AG09309 (cell line): ENCODE data around the gene AGRN.

Experiments used
- DNase-seq: peaks from one replicate; pipeline ENCODE4 v3.0.0-alpha.2; 2010; ENCODE audit warnings: low read depth
- H3K4me3 ChIP-seq: 2 replicates; pipeline ENCODE4 v1.5.1; 2011; ENCODE audit warnings: mild to moderate bottlenecking, low read depth, low read length, moderate library complexity; ENCODE audit not compliant: control insufficient read depth
- CTCF ChIP-seq: IDR thresholded peaks from 2 replicates; pipeline ENCODE4 v1.5.1; 2011; ENCODE audit warnings: mild to moderate bottlenecking, low read depth, low read length, inconsistent platforms; ENCODE audit not compliant: insufficient read depth, control insufficient read depth; ENCODE audit errors: missing control alignments

The AGRN gene

GRCh38 chr1:1089731-1090423 lies 70.0 kb downstream of the AGRN start:
- no peak for TF ChIP-seq CTCF
- no peak overlapping the region for H3K4me3 ChIP-seq
- DNase-seq: no peak

DNA sequence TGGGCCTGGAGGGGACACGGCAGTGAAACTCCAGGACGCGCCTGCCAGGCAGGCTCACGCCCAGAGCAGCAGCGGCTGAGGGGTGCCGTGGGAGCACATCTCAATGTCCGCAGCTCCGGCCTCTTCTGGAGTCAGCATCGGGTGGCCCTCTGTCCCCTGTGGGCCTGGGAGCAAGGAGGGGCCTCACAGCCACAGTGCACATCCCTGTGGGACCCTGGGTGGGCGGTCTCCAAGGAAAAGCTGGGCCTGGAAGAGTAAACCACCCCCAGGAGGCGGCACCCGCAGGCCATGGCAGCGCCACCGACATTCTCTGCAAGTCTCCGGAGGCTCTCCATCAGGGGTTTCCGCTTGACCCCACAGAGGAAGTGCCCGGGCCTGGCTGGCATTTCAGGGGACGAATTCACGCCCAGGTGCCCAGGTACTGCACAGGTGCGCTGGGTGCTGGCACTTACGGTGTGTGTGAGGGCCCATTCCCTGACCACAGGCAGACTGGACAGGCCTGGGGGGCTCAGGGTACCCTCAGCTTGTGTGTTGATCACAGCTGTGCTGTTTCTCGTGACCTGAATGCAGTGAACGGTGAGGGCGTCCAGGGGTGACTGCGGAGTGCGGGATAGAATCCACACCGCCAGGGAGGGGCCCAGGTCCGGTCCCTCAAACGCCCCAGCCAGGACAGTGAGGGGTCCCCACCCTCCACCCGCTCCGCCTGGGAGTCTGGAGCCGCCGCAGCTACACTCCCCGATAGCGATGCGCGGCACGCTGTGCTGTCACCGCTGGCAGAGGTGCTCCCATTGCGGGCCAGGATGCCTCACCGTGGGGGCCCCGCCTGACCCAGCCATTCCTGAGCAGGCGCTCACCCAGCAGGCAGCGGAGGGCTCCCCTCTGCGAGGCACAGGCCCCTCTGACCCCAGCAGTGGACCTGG lies 70.8 kb downstream of the AGRN start:
- DNase-seq: no peak

GRCh38 chr1:1091344-1092148 lies 71.6 kb downstream of the AGRN start:
- no peak for DNase-seq
- no peak overlapping the region for H3K4me3 ChIP-seq
- no peak for TF ChIP-seq CTCF

More for the DNA sequence above, 70.8 kb downstream of the AGRN start:
- no peak overlapping the region for H3K4me3 ChIP-seq
- no peak for TF ChIP-seq CTCF

DNA sequence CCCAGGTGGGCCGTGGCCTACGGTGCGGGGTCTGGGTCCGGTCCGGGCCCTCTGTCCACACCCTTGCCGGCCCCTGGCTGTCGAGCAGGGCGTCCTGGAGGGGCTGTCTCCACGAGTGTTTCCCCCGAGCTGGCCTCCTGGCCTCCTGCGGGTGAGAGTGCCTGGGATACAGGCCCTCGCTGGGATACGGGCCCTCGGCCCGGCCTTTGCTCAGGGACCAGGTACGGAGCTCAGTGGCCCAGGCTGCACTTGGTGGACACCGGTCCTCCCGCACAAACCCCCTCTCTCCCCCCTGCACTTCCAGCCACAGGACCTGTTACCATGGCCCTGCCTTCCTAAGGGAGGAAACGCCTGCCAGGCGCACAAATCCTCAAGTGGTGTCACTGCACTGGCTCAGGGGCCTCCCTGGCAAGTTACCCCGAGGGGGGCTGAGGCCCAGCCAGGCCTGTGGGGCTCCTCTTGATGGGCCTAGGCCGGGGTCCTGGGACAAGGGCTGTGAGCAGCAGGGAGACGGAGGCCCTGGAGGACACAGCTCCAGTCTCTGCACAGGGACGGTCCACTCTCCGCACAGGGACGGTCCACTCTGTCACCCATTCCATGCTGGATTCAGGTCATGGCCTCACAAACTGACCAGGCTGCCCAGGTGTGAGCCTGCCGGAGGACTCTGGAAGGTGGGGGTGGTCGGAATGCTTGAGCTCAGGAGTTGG lies 72.4 kb downstream of the AGRN start:
- TF ChIP-seq CTCF: no peak
- no peak overlapping the region for H3K4me3 ChIP-seq
- DNase-seq: no peak

DNA sequence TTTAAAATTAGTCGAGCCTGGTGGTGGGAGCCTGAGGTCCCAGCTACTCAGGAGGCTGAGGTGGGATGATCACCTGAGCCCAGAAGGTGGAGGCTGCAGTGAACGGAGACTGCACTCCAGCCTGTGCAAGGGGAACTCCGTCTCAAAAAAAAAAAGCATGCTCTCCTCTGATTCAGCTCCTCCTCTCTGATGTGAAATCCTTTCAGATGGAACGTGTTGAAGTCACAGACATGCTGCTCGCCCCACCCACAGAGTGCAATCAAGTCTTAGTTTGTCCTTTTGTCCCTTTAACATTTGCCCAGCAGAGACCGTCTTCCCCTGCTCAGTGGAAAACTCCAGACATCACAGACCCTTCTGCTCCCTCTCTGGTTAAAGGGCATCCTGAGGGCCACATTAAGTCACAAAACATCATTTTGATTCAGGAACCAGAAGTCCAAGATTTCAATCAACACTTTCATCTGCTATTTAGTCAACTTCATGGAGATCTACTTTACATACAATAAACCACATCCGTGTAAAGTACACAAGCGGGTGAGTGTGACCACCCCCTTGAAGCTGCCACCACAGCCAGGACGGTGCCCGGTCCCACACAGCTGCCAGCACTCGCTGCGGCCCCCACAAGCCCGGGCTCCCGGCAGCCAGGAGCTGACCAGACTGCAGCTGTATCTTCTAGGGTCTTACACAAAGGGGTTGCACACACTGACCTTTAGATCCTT lies 73.1 kb downstream of the AGRN start:
- no peak for TF ChIP-seq CTCF
- DNase-seq: no peak
- no peak overlapping the region for H3K4me3 ChIP-seq

DNA sequence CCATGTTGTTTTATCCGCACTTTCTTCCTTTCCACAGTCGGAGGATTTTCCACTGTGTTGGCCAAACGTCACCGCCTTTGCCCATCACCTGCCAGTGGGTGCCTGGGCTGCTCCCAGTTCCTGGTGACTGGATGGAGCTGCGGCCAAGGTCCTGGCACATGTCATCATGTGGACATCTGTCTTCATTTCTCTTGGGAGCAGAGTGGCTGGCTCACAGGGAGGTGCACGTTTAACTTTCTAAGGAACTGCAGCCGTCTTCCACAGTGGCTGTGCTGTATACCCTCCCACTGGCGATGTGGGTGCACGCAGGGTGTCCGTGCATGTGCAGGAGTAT lies 73.7 kb downstream of the AGRN start:
- no peak for DNase-seq
- H3K4me3 ChIP-seq: no peak overlapping the region
- no peak for TF ChIP-seq CTCF
